ENCODE measurements around the gene BDH2.

BDH2 gene

GRCh38 chr4:103099691-103100392 lies at the start of gene BDH2:
BDH2 (minus strand) TSS chr4:103099834; CDS start chr4:103096254, 3,580 bp downstream.
- Histone ChIP-seq H2AFZ (ENCODE audit: low read length, unreplicated experiment) (peak within 1 kb of the TSS; percentile 98), H3K79me2 (ENCODE audit: control insufficient read depth, insufficient read depth, low read length, unreplicated experiment) (peaks cover 24% of the 10 kb centered on the region), H3K27ac (ENCODE audit: low read depth, low read length) (peak within 1 kb of the TSS; percentile 63), H3K4me1 (ENCODE audit: control insufficient read depth, insufficient read depth, low read length, unreplicated experiment) (peaks cover 9% of the 10 kb centered on the region), H3K36me3 (ENCODE audit: insufficient read depth, low read length) (no peaks in the 10 kb centered on the region), H3K4me3 (ENCODE audit: low read depth, low read length) (peak within 1 kb of the TSS; percentile 84), H3K27me3 (ENCODE audit: insufficient read depth, low read length) (no peaks in the 10 kb centered on the region)

DNA sequence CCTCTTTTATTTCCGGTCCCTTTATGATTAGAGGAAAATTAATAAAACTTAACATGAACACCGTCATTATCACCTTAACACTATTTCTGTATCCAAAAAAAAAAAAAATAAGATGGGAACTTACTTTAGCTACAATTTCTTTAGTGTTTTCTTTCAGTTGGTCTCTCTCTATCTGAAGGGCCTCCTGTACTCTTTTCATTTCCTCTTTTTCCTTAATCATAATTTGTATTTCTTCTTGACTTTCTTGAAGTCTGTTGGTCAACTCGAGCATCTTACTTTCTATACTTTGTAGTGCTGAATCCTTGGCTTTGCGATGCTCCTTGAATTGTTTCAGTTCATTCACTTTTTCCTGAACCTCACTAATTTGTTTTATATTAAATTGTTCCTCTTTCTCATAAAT lies 45.3 kb upstream of the BDH2 start:
- H2AFZ ChIP-seq (ENCODE audit: low read length, unreplicated experiment), result no peak overlapping the region
- no peaks in the 10 kb centered on the region for H3K27me3 ChIP-seq (ENCODE audit: insufficient read depth, low read length)
- peaks cover 2% of the 10 kb centered on the region for H3K4me1 ChIP-seq (ENCODE audit: control insufficient read depth, insufficient read depth, low read length, unreplicated experiment)
- H3K27ac ChIP-seq (ENCODE audit: low read depth, low read length), result no peak overlapping the region
- H3K79me2 ChIP-seq (ENCODE audit: control insufficient read depth, insufficient read depth, low read length, unreplicated experiment), result no peaks in the 10 kb centered on the region
- H3K4me3 ChIP-seq (ENCODE audit: low read depth, low read length), result no peak overlapping the region
- H3K36me3 ChIP-seq (ENCODE audit: insufficient read depth, low read length), result peaks cover 62% of the 10 kb centered on the region

DNA sequence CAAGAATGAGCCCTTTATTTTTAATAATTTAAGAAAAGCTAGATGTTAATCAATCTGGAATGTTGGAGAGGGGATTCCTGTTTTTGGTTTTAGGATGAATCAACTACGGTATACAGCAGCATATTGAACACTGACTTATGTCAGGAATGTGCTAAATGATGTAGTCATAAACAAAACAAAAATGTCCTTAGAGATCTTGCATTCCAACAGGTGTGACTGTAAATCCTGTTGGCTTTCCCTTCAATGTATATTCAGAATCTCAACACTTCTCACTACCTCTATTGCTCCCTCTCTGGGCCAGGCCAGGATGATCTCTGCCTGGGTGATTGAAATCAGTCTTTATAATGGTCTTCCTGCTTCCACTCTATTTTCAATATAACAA lies 37.8 kb upstream of the BDH2 start:
- Histone ChIP-seq H3K79me2 (ENCODE audit: control insufficient read depth, insufficient read depth, low read length, unreplicated experiment) (no peaks in the 10 kb centered on the region), H3K4me3 (ENCODE audit: low read depth, low read length) (no peak overlapping the region), H2AFZ (ENCODE audit: low read length, unreplicated experiment) (peak overlapping the region; percentile 7), H3K27me3 (ENCODE audit: insufficient read depth, low read length) (no peaks in the 10 kb centered on the region), H3K36me3 (ENCODE audit: insufficient read depth, low read length) (peaks cover 46% of the 10 kb centered on the region), H3K4me1 (ENCODE audit: control insufficient read depth, insufficient read depth, low read length, unreplicated experiment) (peaks cover 26% of the 10 kb centered on the region), H3K27ac (ENCODE audit: low read depth, low read length) (peak overlapping the region; percentile 71)

DNA sequence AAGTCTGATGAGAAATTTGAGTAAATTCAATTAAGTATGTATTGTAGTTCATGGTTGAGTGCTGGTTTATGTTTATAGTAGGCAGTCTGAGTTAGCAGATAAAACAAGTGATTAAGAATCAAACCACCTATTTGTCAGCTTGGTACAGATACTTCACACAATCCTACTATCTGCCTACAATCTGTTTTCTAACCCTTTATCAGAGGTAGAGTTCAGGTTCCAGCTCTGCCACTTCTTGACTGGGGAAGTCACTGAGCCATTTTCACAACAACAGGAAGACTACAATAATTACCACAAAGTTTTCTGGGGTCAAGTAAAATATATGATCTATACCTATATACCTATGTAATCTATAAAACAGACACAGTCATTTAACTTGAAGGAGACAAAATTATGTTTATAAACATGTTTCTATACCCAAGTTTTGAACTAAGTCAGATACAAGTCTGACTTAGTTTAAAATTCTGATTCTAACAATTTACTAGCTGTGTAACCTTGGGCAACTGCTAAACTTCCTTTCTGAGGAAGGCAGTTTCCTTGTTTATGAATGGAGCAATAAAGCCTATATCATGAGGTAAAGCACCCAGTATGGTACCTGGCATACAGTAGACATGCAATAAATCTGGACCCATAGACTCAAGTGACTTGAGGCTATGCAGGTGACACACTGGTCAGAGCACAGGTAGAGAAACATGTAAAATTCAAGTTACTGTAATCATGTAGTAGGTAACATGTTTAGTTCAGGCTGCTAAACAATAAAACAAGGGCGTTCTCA lies 37.2 kb upstream of the BDH2 start:
- Histone ChIP-seq H3K36me3 (ENCODE audit: insufficient read depth, low read length) (peaks cover 42% of the 10 kb centered on the region), H3K27ac (ENCODE audit: low read depth, low read length) (peak overlapping the region; percentile 71)

DNA sequence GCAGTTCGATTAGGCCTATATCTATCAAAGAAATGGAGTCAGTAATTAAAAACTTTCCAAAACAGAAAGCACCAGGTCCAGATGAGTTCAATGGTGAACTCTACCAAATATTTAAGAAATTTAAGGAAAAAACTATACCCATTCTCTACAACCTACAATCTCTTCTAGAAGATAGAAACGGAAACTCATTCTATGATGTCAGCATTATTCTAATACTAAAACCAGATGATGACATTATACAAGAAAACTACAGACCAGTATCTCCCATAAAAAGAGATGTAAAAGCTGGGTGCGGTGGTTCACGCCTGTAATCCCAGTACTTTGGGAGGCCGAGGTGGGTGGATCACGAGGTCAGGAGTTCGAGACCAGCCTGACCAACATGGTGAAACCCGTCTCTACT lies 29.5 kb upstream of the BDH2 start:
- H3K27ac ChIP-seq (ENCODE audit: low read depth, low read length), result no peak overlapping the region
- no peaks in the 10 kb centered on the region for H3K4me1 ChIP-seq (ENCODE audit: control insufficient read depth, insufficient read depth, low read length, unreplicated experiment)
- H3K27me3 ChIP-seq (ENCODE audit: insufficient read depth, low read length), result no peaks in the 10 kb centered on the region
- H3K36me3 ChIP-seq (ENCODE audit: insufficient read depth, low read length), result peaks cover 38% of the 10 kb centered on the region
- no peaks in the 10 kb centered on the region for H3K79me2 ChIP-seq (ENCODE audit: control insufficient read depth, insufficient read depth, low read length, unreplicated experiment)
- no peak overlapping the region for H3K4me3 ChIP-seq (ENCODE audit: low read depth, low read length)
- H2AFZ ChIP-seq (ENCODE audit: low read length, unreplicated experiment), result no peak overlapping the region

More for the DNA sequence above, 37.2 kb upstream of the BDH2 start:
- Histone ChIP-seq H3K27me3 (ENCODE audit: insufficient read depth, low read length) (no peaks in the 10 kb centered on the region), H3K4me1 (ENCODE audit: control insufficient read depth, insufficient read depth, low read length, unreplicated experiment) (peaks cover 26% of the 10 kb centered on the region), H2AFZ (ENCODE audit: low read length, unreplicated experiment) (no peak overlapping the region), H3K79me2 (ENCODE audit: control insufficient read depth, insufficient read depth, low read length, unreplicated experiment) (no peaks in the 10 kb centered on the region), H3K4me3 (ENCODE audit: low read depth, low read length) (no peak overlapping the region)

DNA sequence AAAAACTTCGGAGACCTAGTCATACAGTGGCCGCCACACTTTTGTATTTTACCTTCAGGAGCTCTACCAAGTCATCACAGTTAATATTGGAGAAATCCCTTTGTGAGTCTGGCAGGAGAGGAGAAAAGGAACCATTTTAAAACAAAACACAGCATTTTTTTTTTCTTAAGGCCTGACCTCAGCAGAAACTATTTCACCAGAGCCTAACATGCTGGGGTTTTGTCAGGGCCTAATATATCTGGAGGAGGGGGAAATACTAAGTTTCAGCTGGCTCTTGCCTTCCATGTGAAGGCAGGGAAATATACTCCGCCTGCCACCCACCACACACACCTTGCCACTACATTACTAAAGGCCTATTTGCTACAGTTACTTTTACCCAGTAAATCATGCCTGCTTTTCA lies 26.5 kb upstream of the BDH2 start:
- Histone ChIP-seq H3K36me3 (ENCODE audit: insufficient read depth, low read length) (peaks cover 45% of the 10 kb centered on the region), H3K27ac (ENCODE audit: low read depth, low read length) (no peak overlapping the region), H3K4me1 (ENCODE audit: control insufficient read depth, insufficient read depth, low read length, unreplicated experiment) (no peaks in the 10 kb centered on the region)

GRCh38 chr4:103123114-103123513 lies 23.5 kb upstream of the BDH2 start:
- no peak overlapping the region for H3K4me3 ChIP-seq (ENCODE audit: low read depth, low read length)
- no peaks in the 10 kb centered on the region for H3K79me2 ChIP-seq (ENCODE audit: control insufficient read depth, insufficient read depth, low read length, unreplicated experiment)
- peaks cover 30% of the 10 kb centered on the region for H3K36me3 ChIP-seq (ENCODE audit: insufficient read depth, low read length)
- H3K27ac ChIP-seq (ENCODE audit: low read depth, low read length), result no peak overlapping the region
- no peaks in the 10 kb centered on the region for H3K27me3 ChIP-seq (ENCODE audit: insufficient read depth, low read length)
- H3K4me1 ChIP-seq (ENCODE audit: control insufficient read depth, insufficient read depth, low read length, unreplicated experiment), result peaks cover 11% of the 10 kb centered on the region
- H2AFZ ChIP-seq (ENCODE audit: low read length, unreplicated experiment), result no peak overlapping the region

More for the DNA sequence above, 26.5 kb upstream of the BDH2 start:
- Histone ChIP-seq H3K79me2 (ENCODE audit: control insufficient read depth, insufficient read depth, low read length, unreplicated experiment) (no peaks in the 10 kb centered on the region), H2AFZ (ENCODE audit: low read length, unreplicated experiment) (no peak overlapping the region), H3K4me3 (ENCODE audit: low read depth, low read length) (no peak overlapping the region), H3K27me3 (ENCODE audit: insufficient read depth, low read length) (no peaks in the 10 kb centered on the region)

DNA sequence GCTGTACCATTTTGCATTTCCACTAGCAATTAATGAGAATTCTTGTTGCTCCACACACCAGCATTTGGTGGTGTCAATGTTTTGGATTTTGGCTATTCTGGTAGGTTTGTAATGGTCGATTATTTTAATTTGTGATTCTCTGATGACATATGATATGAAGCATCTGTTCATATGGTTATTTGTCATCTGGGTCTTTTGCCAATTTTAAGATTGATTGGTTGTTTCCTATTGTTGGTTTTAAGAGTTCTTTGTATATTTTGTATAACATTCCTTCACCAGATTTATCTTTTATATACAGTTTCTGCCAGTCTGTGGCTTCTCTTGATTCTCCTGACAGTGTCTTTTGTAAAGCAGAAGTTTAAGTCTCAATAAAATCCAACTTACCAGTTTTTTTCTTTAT lies 18.5 kb upstream of the BDH2 start:
- Histone ChIP-seq H2AFZ (ENCODE audit: low read length, unreplicated experiment) (no peak overlapping the region), H3K27me3 (ENCODE audit: insufficient read depth, low read length) (no peaks in the 10 kb centered on the region), H3K4me1 (ENCODE audit: control insufficient read depth, insufficient read depth, low read length, unreplicated experiment) (peaks cover 13% of the 10 kb centered on the region), H3K79me2 (ENCODE audit: control insufficient read depth, insufficient read depth, low read length, unreplicated experiment) (no peaks in the 10 kb centered on the region), H3K36me3 (ENCODE audit: insufficient read depth, low read length) (peaks cover 24% of the 10 kb centered on the region), H3K27ac (ENCODE audit: low read depth, low read length) (no peak overlapping the region), H3K4me3 (ENCODE audit: low read depth, low read length) (no peak overlapping the region)

DNA sequence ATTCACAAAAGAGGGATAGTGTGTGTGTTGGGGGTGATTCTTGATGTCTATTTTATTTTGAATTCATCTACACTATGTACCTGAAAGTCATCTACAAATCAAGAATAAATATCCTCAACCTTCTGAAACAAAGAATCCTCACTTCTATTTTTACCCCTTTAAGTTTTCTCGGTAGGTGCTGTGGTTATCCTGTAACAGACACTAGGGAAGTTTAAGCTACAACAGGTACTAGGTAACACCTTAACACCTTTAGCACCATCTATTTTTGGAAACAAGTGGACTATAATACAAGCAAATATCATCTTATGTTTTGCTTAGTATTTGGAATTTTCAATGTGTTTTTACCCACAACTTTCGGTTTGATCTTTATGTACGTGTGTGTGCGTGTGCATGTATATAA lies 12.0 kb upstream of the BDH2 start:
- Histone ChIP-seq H3K79me2 (ENCODE audit: control insufficient read depth, insufficient read depth, low read length, unreplicated experiment) (no peaks in the 10 kb centered on the region), H3K4me1 (ENCODE audit: control insufficient read depth, insufficient read depth, low read length, unreplicated experiment) (no peaks in the 10 kb centered on the region), H3K4me3 (ENCODE audit: low read depth, low read length) (no peak overlapping the region), H3K36me3 (ENCODE audit: insufficient read depth, low read length) (peaks cover 19% of the 10 kb centered on the region; the same call in 1 of the 2 replicates), H2AFZ (ENCODE audit: low read length, unreplicated experiment) (no peak overlapping the region), H3K27ac (ENCODE audit: low read depth, low read length) (no peak overlapping the region), H3K27me3 (ENCODE audit: insufficient read depth, low read length) (no peaks in the 10 kb centered on the region)

DNA sequence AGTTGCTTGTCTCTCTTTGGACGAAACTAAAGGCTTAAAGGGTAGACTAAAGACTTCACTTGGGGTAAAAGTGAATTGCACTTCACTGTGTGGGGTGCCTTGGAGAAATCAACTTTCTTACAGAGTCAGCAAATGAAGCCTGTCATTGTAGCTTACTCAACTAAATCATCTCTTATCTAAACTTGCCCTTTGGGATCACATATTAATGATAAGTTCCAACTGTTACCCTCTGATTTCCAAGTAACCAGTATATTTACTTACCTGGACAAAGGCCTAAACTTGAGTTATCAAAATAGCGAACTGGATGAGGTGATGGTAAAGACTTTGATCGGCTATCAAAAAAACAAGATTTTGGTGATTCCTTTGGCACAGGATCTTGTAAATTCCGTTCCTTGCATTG lies 8.9 kb upstream of the BDH2 start:
- peaks cover 4% of the 10 kb centered on the region for H3K4me1 ChIP-seq (ENCODE audit: control insufficient read depth, insufficient read depth, low read length, unreplicated experiment)
- H3K27ac ChIP-seq (ENCODE audit: low read depth, low read length), result no peak overlapping the region
- H2AFZ ChIP-seq (ENCODE audit: low read length, unreplicated experiment), result no peak overlapping the region
- H3K27me3 ChIP-seq (ENCODE audit: insufficient read depth, low read length), result no peaks in the 10 kb centered on the region
- H3K36me3 ChIP-seq (ENCODE audit: insufficient read depth, low read length), result peaks cover 21% of the 10 kb centered on the region; the same call in 1 of the 2 replicates
- no peak overlapping the region for H3K4me3 ChIP-seq (ENCODE audit: low read depth, low read length)
- H3K79me2 ChIP-seq (ENCODE audit: control insufficient read depth, insufficient read depth, low read length, unreplicated experiment), result no peaks in the 10 kb centered on the region
